GM12878 (cell line): Measurements from ENCODE around the gene FAM171A1. TPM values are rescaled to one million over a fixed set of nuclear protein-coding genes. Genes with fewer than 3 reads are reported as not detected.

Experiments
- ATAC-seq: fragments of 200-7000 bp; cut with Tn5 transposase; 3 replicates; pipeline ENCODE4 v1.9.1; 2020; ENCODE audit warnings: mild to moderate bottlenecking, moderate library complexity
- BruUV-seq: library from RNA; stranded (reverse); fragments of 400-500 nt; replicated peaks from 2 replicates; lab custom pipeline; 2021; lab: Mats Ljungman, UMichigan
- CTCF ChIA-PET: fragments of 300-600 bp; sonication (Branson Sonifier 250); formaldehyde crosslinking; extraction: SDS; loops from one replicate; lab custom pipeline; 2021; ENCODE audit warnings: inconsistent platforms; lab: Yijun Ruan, JAX
- POLR2A ChIA-PET: fragments of 350-600 bp; formaldehyde crosslinking; extraction: SDS; loops from one replicate; lab custom pipeline; 2021; ENCODE audit warnings: inconsistent platforms; lab: Charles Lee
- RAD21 ChIA-PET: fragments of 300-600 bp; sonication (Branson Sonifier 250); formaldehyde crosslinking; loops from one replicate; lab custom pipeline; 2023; ENCODE audit warnings: antibody characterized with exemption; ENCODE audit not compliant: unreplicated experiment; lab: Charles Lee
- SMC1A ChIA-PET: fragments of 300-600 bp; sonication (Branson Sonifier 250); formaldehyde crosslinking; loops from one replicate; lab custom pipeline; 2023; ENCODE audit not compliant: unreplicated experiment, uncharacterized antibody; lab: Charles Lee
- DNase-seq: peaks from one replicate; pipeline ENCODE4 v3.0.0-alpha.2; 2011; ENCODE audit warnings: low read depth, low spot score
- FAIRE-seq: peaks from 3 replicates; lab custom pipeline; 2011; peaks lifted over from hg19 to GRCh38; lab: Jason Lieb, UNC
- H2AFZ ChIP-seq: 2 replicates; pipeline ENCODE4 v1.6.0; 2011; ENCODE audit warnings: low read depth, low read length, control low read depth; ENCODE audit not compliant: control insufficient read depth
- H3K27ac ChIP-seq: 2 replicates; pipeline ENCODE4 v1.5.1; 2011; ENCODE audit warnings: control low read depth; ENCODE audit not compliant: control insufficient read depth, insufficient read depth
- H3K27me3 ChIP-seq, 2 experiments: replicated peaks in 1 of 2; 2 replicates each; pipeline versions ENCODE4 v1.6.0 to v1.6.1; 2011; ENCODE audit warnings: low read length in 1 of 2; ENCODE audit not compliant: control insufficient read depth in 2 of 2, insufficient read depth in 2 of 2
- H3K36me3 ChIP-seq, 2 experiments: 2 replicates each; pipeline ENCODE4 v1.5.1; 2011; ENCODE audit warnings: low read length in 1 of 2; ENCODE audit not compliant: control insufficient read depth in 2 of 2, insufficient read depth in 2 of 2
- H3K4me1 ChIP-seq: 2 replicates; pipeline ENCODE4 v1.6.1; 2011; ENCODE audit warnings: mild to moderate bottlenecking, low read length, moderate library complexity, mixed read lengths; ENCODE audit not compliant: control insufficient read depth, insufficient read depth
- H3K4me2 ChIP-seq: 2 replicates; pipeline ENCODE4 v1.6.0; 2011; ENCODE audit warnings: control low read depth; ENCODE audit not compliant: control insufficient read depth, insufficient read depth
- H3K4me3 ChIP-seq: fragments of 200-600 bp; sonication (generic); 2 replicates; pipeline ENCODE4 v1.5.1; 2016
- H3K79me2 ChIP-seq: 2 replicates; pipeline ENCODE4 v1.6.0; 2011; ENCODE audit warnings: low read length; ENCODE audit not compliant: control insufficient read depth, insufficient read depth
- H3K9ac ChIP-seq: 2 replicates; pipeline ENCODE4 v1.8.0; 2011; ENCODE audit warnings: low read length, control low read depth, mixed read lengths; ENCODE audit not compliant: control insufficient read depth, insufficient read depth
- H3K9me3 ChIP-seq: replicated peaks from 3 replicates; pipeline ENCODE4 v1.5.1; 2011; ENCODE audit warnings: mild to moderate bottlenecking, low read length; ENCODE audit not compliant: control insufficient read depth, insufficient read depth
- H4K20me1 ChIP-seq: 2 replicates; pipeline ENCODE4 v1.6.0; 2011; ENCODE audit not compliant: control insufficient read depth, insufficient read depth
- HCFC1 ChIP-seq: fragments of 150-350 bp; IDR thresholded peaks from 2 replicates; pipeline ENCODE4 v1.6.1; 2014; ENCODE audit warnings: low read length
- NR2C1 ChIP-seq: fragments of 450-650 bp; IDR thresholded peaks from 2 replicates; pipeline ENCODE4 v1.6.1; 2017; ENCODE audit warnings: antibody characterized with exemption, mild to moderate bottlenecking, moderate library complexity
- NR2F1 ChIP-seq: fragments of 450-650 bp; conservative IDR thresholded peaks from 2 replicates; pipeline ENCODE4 v1.6.1; 2017; ENCODE audit warnings: mild to moderate bottlenecking
- SIX5 ChIP-seq: IDR thresholded peaks from 2 replicates; pipeline ENCODE4 v1.6.1; 2011; ENCODE audit warnings: mild to moderate bottlenecking, low read depth, low read length, moderate library complexity; ENCODE audit not compliant: severe bottlenecking
- ZNF274 ChIP-seq: IDR thresholded peaks from one replicate; pipeline ENCODE4 v1.8.0; 2011; ENCODE audit not compliant: insufficient read length, insufficient read depth
- WGBS: methylation state at CpG from one replicate; pipeline ENCODE4 v1.1.6; 2016; ENCODE audit warnings: low lambda C conversion rate; ENCODE audit not compliant: insufficient replicate concordance, insufficient coverage; ENCODE audit errors: missing lambda C conversion rate; 5-methylcytosine and 5-hydroxymethylcytosine counted together
- in situ Hi-C: fragments of 300-500 bp; cut with MboI; formaldehyde crosslinking; loops from 9 replicates; pipeline ENCODE4 v1.14.3; 2018; ENCODE audit warnings: mixed read lengths
- intact Hi-C: fragments of 100-400 bp; cut with micrococcal nuclease; formaldehyde crosslinking; loops from one replicate; pipeline ENCODE4 v1.14.2; 2022; ENCODE audit not compliant: unreplicated experiment
- polyA plus RNA-seq, 11 experiments: library from polyadenylated mRNA; depleted of rRNA in 4 of 11; unstranded in 6 of 11; stranded (reverse) in 5 of 11; fragments of >200 nt; fragmentation: Nextera tagmentation in 4 of 11; fragmentation: Illumina TruSeq in 1 of 11; extraction: Ambion mirVana in 4 of 11; extraction: Trizol in 1 of 11; gene quantifications; 1 replicate in 1 of 11; 2 replicates in 10 of 11; pipeline versions ENCODE4 v1.2.1 to v1.2.3, GENCODE V29; 2011 to 2016; ENCODE audit warnings: inconsistent platforms in 2 of 11, missing spikeins in 2 of 11, low read depth in 1 of 11
- total RNA-seq, 4 experiments: library from RNA; depleted of rRNA in 3 of 4; stranded (reverse); fragments of >200 nt in 3 of 4; fragmentation: Illumina TruSeq in 1 of 4; extraction: Trizol in 1 of 4; gene quantifications; 2 replicates each; pipeline versions ENCODE4 v1.2.1 to v1.2.3, GENCODE V29; 2013 to 2021
- TF ChIP-seq, protein P1 (sequence below): fragments of 150-350 bp; IDR thresholded peaks from 2 replicates; pipeline ENCODE4 v1.6.1; 2014; ENCODE audit warnings: mild to moderate bottlenecking, low read depth, low read length

FAM171A1 gene
- total and polyA plus RNA-seq, 10 of the 15 experiments (the other 5 are each of a cell fraction or from before 2014, with no cell fraction given), result 0.05 to 0.28 (median 0.10) TPM; not detected in 1

DNA sequence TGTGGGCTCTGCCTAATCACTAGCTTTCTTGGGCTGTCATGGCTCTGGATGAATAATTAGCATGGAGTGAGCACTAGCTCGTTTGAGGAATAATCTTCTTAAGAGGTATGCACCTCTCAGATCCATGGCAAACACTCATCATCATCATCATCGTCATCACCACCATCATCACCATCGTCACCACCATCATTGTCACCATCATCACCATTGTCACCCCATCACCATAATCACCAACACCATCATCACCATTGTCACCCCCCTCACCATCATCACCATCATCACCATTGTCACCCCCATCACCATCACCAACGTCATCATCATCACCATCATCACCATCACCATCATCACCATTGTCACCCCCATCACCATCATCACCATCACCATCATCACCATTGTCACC lies 141.8 kb downstream of the FAM171A1 start:
- H3K9ac ChIP-seq, result no peak overlapping the region

GRCh38 chr10:15228426-15228825 lies 142.7 kb downstream of the FAM171A1 start:
- ChIA-PET SMC1A (no interaction called here), POLR2A (no interaction called here), RAD21 (no interaction called here), CTCF (interaction anchor here (0.5 kb wide), 1 partner anchor 24 kb away, joined by 3 read pairs; no protein-coding TSS in a partner anchor)
- 40% methylated on average over 8 of the region's 8 CpGs for WGBS
- Histone ChIP-seq H3K36me3 (no peaks in the 10 kb centered on the region), H3K4me1 (no peaks in the 10 kb centered on the region), H3K9ac (no peak overlapping the region), H3K4me2 (no peak overlapping the region), H3K27ac (no peak overlapping the region), H3K27me3 (no peaks in the 10 kb centered on the region), H4K20me1 (no peaks in the 10 kb centered on the region), H3K9me3 (no peaks in the 10 kb centered on the region; the same call in 2 of the 3 replicates), H3K4me3 (no peak overlapping the region), H3K79me2 (no peaks in the 10 kb centered on the region), H2AFZ (no peak overlapping the region)
- DNase-seq, result no peak
- intact Hi-C loops (no loop called here), in situ Hi-C loops (no loop called here)
- no peak for TF ChIP-seq NR2C1
- TF ChIP-seq NR2F1, result no peak
- no peak for TF ChIP-seq HCFC1
- TF ChIP-seq ZNF274, result no peak
- no TSS peak for BruUV-seq
- no peak for ATAC-seq
- FAIRE-seq, result no peak

More for the DNA sequence above, 141.8 kb downstream of the FAM171A1 start:
- no peak overlapping the region for H2AFZ ChIP-seq
- ChIA-PET CTCF (interaction anchor here (0.5 to 1.2 kb wide), 2 partner anchors 23 to 1585 kb away, joined by 3 read pairs; no protein-coding TSS in a partner anchor), POLR2A (no interaction called here), SMC1A (no interaction called here), RAD21 (no interaction called here)
- DNase-seq (no peak), ATAC-seq (no peak), FAIRE-seq (no peak)
- TF ChIP-seq SIX5, result no peak
- TF ChIP-seq, protein P1, sequence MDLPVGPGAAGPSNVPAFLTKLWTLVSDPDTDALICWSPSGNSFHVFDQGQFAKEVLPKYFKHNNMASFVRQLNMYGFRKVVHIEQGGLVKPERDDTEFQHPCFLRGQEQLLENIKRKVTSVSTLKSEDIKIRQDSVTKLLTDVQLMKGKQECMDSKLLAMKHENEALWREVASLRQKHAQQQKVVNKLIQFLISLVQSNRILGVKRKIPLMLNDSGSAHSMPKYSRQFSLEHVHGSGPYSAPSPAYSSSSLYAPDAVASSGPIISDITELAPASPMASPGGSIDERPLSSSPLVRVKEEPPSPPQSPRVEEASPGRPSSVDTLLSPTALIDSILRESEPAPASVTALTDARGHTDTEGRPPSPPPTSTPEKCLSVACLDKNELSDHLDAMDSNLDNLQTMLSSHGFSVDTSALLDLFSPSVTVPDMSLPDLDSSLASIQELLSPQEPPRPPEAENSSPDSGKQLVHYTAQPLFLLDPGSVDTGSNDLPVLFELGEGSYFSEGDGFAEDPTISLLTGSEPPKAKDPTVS, result no peak
- no peaks in the 10 kb centered on the region for H4K20me1 ChIP-seq
- H3K27ac ChIP-seq, result no peak overlapping the region
- 53% methylated on average over 4 of the region's 4 CpGs for WGBS
- no peaks in the 10 kb centered on the region for H3K27me3 ChIP-seq
- in situ Hi-C loops, result no loop called here
- H3K4me2 ChIP-seq, result no peak overlapping the region
- H3K79me2 ChIP-seq, result no peaks in the 10 kb centered on the region
- intact Hi-C loops, result no loop called here
- no peaks in the 10 kb centered on the region for H3K36me3 ChIP-seq
- H3K4me1 ChIP-seq, result no peaks in the 10 kb centered on the region
- H3K9me3 ChIP-seq, result no peaks in the 10 kb centered on the region; the same call in 2 of the 3 replicates
- BruUV-seq, result no TSS peak
- H3K4me3 ChIP-seq, result no peak overlapping the region
